Prostate gland (tissue), 2 donors: ENCODE data around the gene SUN5. TPM values are rescaled to one million over a fixed set of nuclear protein-coding genes. Genes with fewer than 3 reads are reported as not detected.
"Not testable (repeated sequence)": the region's sequence is repeated elsewhere in the genome, so short reads cannot be mapped to it uniquely, and the experiment has no call there.

Experiments
- DNase-seq: peaks from one replicate; pipeline ENCODE4 v3.0.0-alpha.2; 2019; ENCODE audit warnings: low spot score
- H3K27ac ChIP-seq, 2 donors: fragments of 200-600 bp; sonication (generic); 2 replicates each; pipeline ENCODE4 v1.5.1; 2017 to 2019
- H3K27me3 ChIP-seq: fragments of 200-600 bp; sonication (generic); replicated peaks from 2 replicates; pipeline ENCODE4 v1.5.1; 2019; ENCODE audit not compliant: insufficient read depth
- H3K36me3 ChIP-seq, 2 donors: fragments of 200-600 bp; sonication (generic); 1 replicate in 1 of 2; 2 replicates in 1 of 2; pipeline versions ENCODE4 v1.5.1 to v1.8.1; 2017 to 2019
- H3K4me1 ChIP-seq: fragments of 200-600 bp; sonication (generic); replicated peaks from 2 replicates; pipeline ENCODE4 v1.5.1; 2019
- H3K4me3 ChIP-seq, 2 donors: fragments of 200-600 bp; sonication (generic); 2 replicates each; pipeline ENCODE4 v1.5.1; 2017 to 2019
- H3K9me3 ChIP-seq: fragments of 200-600 bp; sonication (generic); 2 replicates; pipeline ENCODE4 v1.5.1; 2017
- POLR2A ChIP-seq: fragments of 450-650 bp; IDR thresholded peaks from one replicate; pipeline ENCODE4 v1.6.1; 2016; ENCODE audit warnings: antibody characterized with exemption, mild to moderate bottlenecking
- POLR2AphosphoS5 ChIP-seq: sonication (generic); formaldehyde crosslinking; IDR thresholded peaks from one replicate; pipeline ENCODE4 v1.6.1; 2017; ENCODE audit warnings: antibody characterized with exemption
- WGBS: methylation state at CpG from one replicate; pipeline ENCODE4 v1.1.5; 2018; 5-methylcytosine and 5-hydroxymethylcytosine counted together
- intact Hi-C: fragments of 100-400 bp; cut with DNase I; formaldehyde crosslinking; loops from one replicate; pipeline ENCODE4 v1.14.2; 2022
- total RNA-seq, 2 donors: library from RNA; depleted of rRNA; stranded (reverse); fragments of >200 nt; gene quantifications; one replicate each; pipeline ENCODE4 v1.1.0, GENCODE V29; 2016
- TF ChIP-seq, protein P1 (sequence below), 4 experiments: fragments of 200-600 bp in 2 of 4; fragments of 450-650 bp in 2 of 4; sonication (generic) in 2 of 4; IDR thresholded peaks; 1 replicate in 3 of 4; 2 replicates in 1 of 4; pipeline ENCODE4 v1.5.1; 2016 to 2019; ENCODE audit warnings: antibody characterized with exemption in 4 of 4, mild to moderate bottlenecking in 2 of 4, moderate library complexity in 2 of 4

Gene SUN5
- total RNA-seq, 2 donors from 2014 or later: 4.7 TPM; not detected in 1

DNA sequence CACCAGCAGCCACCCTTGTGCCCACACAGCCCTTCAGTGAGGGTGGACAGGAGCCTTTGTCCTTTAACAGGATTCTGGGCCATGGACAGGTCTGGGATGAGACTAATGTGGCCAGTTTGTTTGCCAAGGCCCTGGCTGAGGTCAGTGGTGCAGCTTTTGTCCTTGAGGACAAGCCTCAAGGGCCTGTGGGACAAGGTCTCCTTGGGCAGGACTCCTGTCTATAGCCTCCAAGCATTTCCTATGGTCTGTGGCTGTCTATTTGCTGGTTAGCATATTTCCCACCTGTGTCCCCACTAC, 44.1 kb downstream of the SUN5 start:
- DNase-seq: no peak
- Histone ChIP-seq H3K9me3 (no peaks in the 10 kb centered on the region), H3K4me1 (no peaks in the 10 kb centered on the region), H3K4me3 (no peak overlapping the region), H3K27ac (no peak overlapping the region), H3K36me3 (no peaks in the 10 kb centered on the region), H3K27me3 (no peaks in the 10 kb centered on the region)
- TF ChIP-seq POLR2A (no peak), POLR2AphosphoS5 (no peak)
- TF ChIP-seq, protein P1, sequence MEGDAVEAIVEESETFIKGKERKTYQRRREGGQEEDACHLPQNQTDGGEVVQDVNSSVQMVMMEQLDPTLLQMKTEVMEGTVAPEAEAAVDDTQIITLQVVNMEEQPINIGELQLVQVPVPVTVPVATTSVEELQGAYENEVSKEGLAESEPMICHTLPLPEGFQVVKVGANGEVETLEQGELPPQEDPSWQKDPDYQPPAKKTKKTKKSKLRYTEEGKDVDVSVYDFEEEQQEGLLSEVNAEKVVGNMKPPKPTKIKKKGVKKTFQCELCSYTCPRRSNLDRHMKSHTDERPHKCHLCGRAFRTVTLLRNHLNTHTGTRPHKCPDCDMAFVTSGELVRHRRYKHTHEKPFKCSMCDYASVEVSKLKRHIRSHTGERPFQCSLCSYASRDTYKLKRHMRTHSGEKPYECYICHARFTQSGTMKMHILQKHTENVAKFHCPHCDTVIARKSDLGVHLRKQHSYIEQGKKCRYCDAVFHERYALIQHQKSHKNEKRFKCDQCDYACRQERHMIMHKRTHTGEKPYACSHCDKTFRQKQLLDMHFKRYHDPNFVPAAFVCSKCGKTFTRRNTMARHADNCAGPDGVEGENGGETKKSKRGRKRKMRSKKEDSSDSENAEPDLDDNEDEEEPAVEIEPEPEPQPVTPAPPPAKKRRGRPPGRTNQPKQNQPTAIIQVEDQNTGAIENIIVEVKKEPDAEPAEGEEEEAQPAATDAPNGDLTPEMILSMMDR (IDR thresholded peaks at IDR 0.05): no peak
- intact Hi-C loops: no loop called here

- intact Hi-C loops: no loop called here
- no peak for DNase-seq
- TF ChIP-seq, protein P1 (IDR thresholded peaks at IDR 0.05): no peak
- TF ChIP-seq POLR2A: no peak
- TF ChIP-seq POLR2AphosphoS5: no peak
Observed at GRCh38 chr20:32959351-32960221, 44.6 kb downstream of the SUN5 start.

DNA sequence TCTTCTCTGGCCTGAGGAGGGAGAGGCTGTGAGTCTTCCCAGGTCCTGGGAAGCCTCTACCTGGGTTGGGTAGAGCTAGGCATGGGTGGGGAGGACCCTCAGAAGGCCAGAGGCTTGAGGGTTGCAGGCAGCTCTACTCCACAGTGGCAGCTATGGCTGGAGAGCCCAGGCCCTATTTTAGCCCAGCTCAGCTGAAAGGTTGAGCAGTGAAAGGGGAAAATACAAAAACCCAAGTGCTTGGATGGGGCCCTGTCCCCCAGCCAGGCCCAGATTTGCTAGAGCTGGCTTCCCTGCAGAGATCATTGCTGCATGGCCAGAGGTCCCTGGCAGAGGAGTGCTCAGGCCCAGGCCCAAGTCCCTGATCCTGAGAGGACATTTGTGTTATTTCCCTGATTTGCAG, 45.7 kb downstream of the SUN5 start:
- intact Hi-C loops: no loop called here
- no peaks in the 10 kb centered on the region for H3K27me3 ChIP-seq
- H3K9me3 ChIP-seq: no peaks in the 10 kb centered on the region
- no peaks in the 10 kb centered on the region for H3K36me3 ChIP-seq
- no peak overlapping the region for H3K4me3 ChIP-seq
- no peak for DNase-seq
- H3K4me1 ChIP-seq: no peaks in the 10 kb centered on the region
- no peak overlapping the region for H3K27ac ChIP-seq
- TF ChIP-seq POLR2A (no peak), POLR2AphosphoS5 (no peak)
- TF ChIP-seq, protein P1 (IDR thresholded peaks at IDR 0.05): no peak

More at GRCh38 chr20:32959351-32960221, 44.6 kb downstream of the SUN5 start:
- Histone ChIP-seq H3K36me3 (no peaks in the 10 kb centered on the region), H3K27ac (no peak overlapping the region), H3K4me1 (no peaks in the 10 kb centered on the region), H3K9me3 (no peaks in the 10 kb centered on the region), H3K27me3 (no peaks in the 10 kb centered on the region), H3K4me3 (no peak overlapping the region)
- 84% methylated on average over 14 of the region's 14 CpGs for WGBS

GRCh38 chr20:32957459-32957858, 46.8 kb downstream of the SUN5 start:
- no peak for TF ChIP-seq POLR2AphosphoS5

DNA sequence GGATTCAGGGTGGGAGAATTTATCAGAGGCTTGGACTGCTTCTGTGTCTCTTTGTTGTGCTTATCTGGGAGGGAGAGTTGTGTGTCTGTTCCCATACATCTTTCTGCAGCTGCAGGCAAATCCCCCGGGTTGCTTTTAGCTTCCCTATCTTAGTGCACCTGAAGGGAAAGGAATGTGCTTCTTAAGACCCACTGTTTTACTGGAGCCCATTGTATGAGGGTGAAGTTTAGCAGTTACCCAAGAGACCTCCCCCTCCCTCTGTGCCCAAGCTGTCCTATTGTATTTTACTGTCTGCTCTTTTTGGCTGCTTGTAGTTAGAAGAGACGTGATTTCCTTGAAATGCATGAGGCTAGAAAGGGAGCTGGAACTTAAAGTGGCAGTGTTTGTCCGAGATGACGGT, 53.7 kb downstream of the SUN5 start:
- H3K4me1 ChIP-seq, H3K36me3 ChIP-seq, H3K27ac ChIP-seq, H3K4me3 ChIP-seq, H3K9me3 ChIP-seq, DNase-seq, H3K27me3 ChIP-seq, intact Hi-C loops: not testable (repeated sequence)
- WGBS: 9% methylated on average over 4 of the region's 4 CpGs

More at GRCh38 chr20:32957459-32957858, 46.8 kb downstream of the SUN5 start:
- no peaks in the 10 kb centered on the region for H3K9me3 ChIP-seq
- H3K27ac ChIP-seq: no peak overlapping the region
- H3K4me3 ChIP-seq: no peak overlapping the region
- no peaks in the 10 kb centered on the region for H3K27me3 ChIP-seq
- no peak for DNase-seq
- WGBS: 91% methylated on average over 5 of the region's 5 CpGs
- H3K36me3 ChIP-seq: no peaks in the 10 kb centered on the region
- intact Hi-C loops: no loop called here
- H3K4me1 ChIP-seq: no peaks in the 10 kb centered on the region

DNA sequence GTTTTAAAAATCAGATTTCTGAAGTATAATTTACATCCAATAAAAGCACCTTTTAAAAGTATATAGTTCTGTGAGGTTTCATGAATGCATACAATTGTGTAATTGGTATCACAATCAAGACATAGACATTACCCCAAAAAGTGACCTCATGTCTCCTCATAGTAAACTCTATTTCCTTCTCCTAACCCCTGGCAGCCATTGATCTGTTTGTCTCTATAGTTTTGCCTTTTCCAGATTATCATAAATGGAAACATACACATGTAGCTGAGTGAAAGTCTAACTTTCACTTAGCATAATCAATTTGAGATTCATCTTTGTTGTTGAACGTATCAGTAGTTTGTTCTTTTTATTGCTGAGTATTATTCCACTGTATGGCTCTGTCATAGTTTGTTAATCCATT, 57.6 kb downstream of the SUN5 start:
- DNase-seq: no peak
- intact Hi-C loops: no loop called here
- no peaks in the 10 kb centered on the region for H3K9me3 ChIP-seq
- H3K27ac ChIP-seq: no peak overlapping the region
- H3K4me3 ChIP-seq: no peak overlapping the region
- H3K27me3 ChIP-seq: no peaks in the 10 kb centered on the region
- H3K4me1 ChIP-seq: no peaks in the 10 kb centered on the region
- no peaks in the 10 kb centered on the region for H3K36me3 ChIP-seq
- TF ChIP-seq POLR2A (no peak), POLR2AphosphoS5 (no peak)
- TF ChIP-seq, protein P1 (IDR thresholded peaks at IDR 0.05): no peak
- WGBS: 87% methylated on average over 1 of the region's 1 CpG
